MG63 (cell line): ENCODE measurements around the gene SLC66A1. TPM values are rescaled to one million over a fixed set of nuclear protein-coding genes. Genes with fewer than 3 reads are reported as not detected.

ENCODE experiments used
- DNase-seq: peaks from one replicate; pipeline ENCODE4 v3.0.0-alpha.2; 2020
- H3K27me3 ChIP-seq: fragments of 250-450 bp; sonication (Bioruptor Pico); 2 replicates; pipeline ENCODE4 v1.5.1; 2020; ENCODE audit warnings: mild to moderate bottlenecking, moderate library complexity
- H3K36me3 ChIP-seq: fragments of 250-450 bp; sonication (Bioruptor Pico); 2 replicates; pipeline ENCODE4 v1.5.1; 2020; ENCODE audit warnings: mild to moderate bottlenecking, moderate library complexity
- H3K4me3 ChIP-seq: fragments of 250-450 bp; sonication (Bioruptor Pico); 2 replicates; pipeline ENCODE4 v1.5.1; 2020; ENCODE audit warnings: mild to moderate bottlenecking, moderate library complexity
- H3K9me3 ChIP-seq: fragments of 250-450 bp; sonication (Bioruptor Pico); 2 replicates; pipeline ENCODE4 v1.5.1; 2020; ENCODE audit warnings: mild to moderate bottlenecking, moderate library complexity
- total RNA-seq: library from RNA; depleted of rRNA; stranded (reverse); fragments of >200 nt; shearing (Covaris generic); gene quantifications from 2 replicates; pipeline ENCODE4 v1.2.3, GENCODE V29; 2014; ENCODE audit warnings: low replicate concordance

Gene SLC66A1
- total RNA-seq, 1 experiment from 2014 or later: 19.9 TPM

DNA sequence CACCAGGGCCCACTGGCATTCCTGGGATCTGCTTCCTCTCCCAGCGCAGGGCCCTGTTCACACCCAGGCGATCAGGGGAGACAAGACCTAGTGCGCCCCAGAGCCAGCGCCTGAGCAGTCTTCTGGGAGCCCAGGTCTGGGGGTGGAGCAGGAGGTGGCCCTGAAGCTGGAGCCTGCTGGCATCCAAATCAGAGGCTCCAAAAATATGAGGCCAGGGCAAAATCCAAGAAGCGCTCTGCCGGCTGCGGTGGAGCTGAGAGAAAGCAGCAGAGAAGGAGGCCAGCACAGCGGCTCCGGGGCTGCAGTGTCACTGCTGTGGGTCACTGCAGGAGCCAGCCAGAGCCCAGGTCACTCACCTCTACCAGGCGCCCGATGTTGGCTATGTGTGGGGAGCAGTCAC, 32.7 kb downstream of the SLC66A1 start:
- Histone ChIP-seq H3K36me3 (peaks cover 40% of the 10 kb centered on the region), H3K9me3 (no peaks in the 10 kb centered on the region), H3K27me3 (no peaks in the 10 kb centered on the region), H3K4me3 (no peak overlapping the region)
- DNase-seq: no peak

DNA sequence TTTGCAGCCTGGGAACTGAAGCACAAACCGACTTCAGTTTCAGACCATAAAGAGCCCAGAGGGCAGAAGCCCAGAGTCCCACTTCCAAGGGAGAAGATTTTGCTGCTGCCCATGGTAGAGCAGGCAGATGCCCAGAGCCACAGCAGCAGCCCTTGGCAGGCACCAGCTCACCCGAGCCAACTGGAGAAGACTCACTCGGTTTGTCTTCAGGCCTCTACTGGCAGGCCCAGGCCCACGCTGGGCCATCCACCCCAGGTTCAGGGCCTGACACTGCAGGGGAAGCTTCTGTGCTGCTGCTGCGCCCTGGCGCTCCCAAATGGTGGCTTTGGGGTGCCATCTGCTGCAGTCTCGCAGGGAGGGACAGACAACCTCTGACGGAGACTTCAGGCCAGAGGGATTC, 33.3 kb downstream of the SLC66A1 start:
- Histone ChIP-seq H3K4me3 (no peak overlapping the region), H3K9me3 (no peaks in the 10 kb centered on the region), H3K27me3 (no peaks in the 10 kb centered on the region), H3K36me3 (peaks cover 41% of the 10 kb centered on the region)
- no peak for DNase-seq

DNA sequence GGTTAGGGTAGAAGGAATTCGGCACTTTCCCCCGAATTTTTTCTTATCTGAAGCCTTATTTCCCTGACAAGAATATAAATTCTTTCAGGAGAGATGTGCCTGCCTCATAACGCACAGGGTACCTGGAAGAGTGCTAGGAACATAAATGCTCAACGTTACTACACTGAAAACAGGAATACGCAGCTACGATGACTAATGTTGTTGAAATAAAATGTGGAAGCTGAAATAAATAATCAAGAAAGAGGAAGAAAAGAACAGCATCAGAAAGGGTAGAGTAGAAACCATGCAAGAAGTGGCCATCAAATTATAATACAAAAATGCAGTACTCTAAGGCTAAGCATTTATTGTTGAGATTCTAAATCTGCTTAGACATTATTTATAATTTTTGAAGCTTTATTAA, 33.9 kb downstream of the SLC66A1 start:
- no peak for DNase-seq
- no peak overlapping the region for H3K4me3 ChIP-seq
- peaks cover 35% of the 10 kb centered on the region for H3K36me3 ChIP-seq

DNA sequence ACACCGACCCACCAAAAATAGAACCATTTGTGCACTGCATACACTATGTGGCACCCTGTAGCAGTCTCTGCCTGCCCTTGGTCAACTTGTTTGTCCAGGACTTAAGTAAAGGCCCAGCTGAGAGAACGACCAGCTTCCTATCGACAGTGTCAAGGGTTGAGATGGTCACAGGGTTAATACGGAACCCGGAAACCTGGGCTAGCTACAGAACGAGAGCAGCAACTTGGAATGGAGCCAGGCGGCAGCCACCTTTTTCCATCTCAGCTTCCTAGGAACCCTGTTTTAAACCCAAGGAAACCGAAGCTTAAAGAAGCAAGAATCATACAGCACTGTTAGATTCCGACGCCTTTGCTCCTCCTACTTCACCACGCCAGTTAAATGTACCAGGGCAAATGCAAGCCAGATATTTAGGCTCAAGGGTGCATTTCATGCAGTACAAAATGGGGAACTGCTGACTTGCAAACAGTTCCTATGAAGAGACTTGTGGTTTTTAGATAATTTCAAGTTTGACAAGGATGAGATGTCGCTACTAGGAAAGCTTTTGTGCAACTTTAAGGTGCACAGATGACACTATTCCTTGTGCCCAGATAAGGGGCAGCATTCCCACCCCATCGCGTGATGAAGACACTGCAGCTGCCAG, 35.5 kb downstream of the SLC66A1 start:
- H3K36me3 ChIP-seq: peaks cover 25% of the 10 kb centered on the region
- no peaks in the 10 kb centered on the region for H3K27me3 ChIP-seq
- H3K4me3 ChIP-seq: no peak overlapping the region
- no peak for DNase-seq
- H3K9me3 ChIP-seq: no peaks in the 10 kb centered on the region

More for the DNA sequence above, 33.9 kb downstream of the SLC66A1 start:
- Histone ChIP-seq H3K9me3 (no peaks in the 10 kb centered on the region), H3K27me3 (no peaks in the 10 kb centered on the region)

DNA sequence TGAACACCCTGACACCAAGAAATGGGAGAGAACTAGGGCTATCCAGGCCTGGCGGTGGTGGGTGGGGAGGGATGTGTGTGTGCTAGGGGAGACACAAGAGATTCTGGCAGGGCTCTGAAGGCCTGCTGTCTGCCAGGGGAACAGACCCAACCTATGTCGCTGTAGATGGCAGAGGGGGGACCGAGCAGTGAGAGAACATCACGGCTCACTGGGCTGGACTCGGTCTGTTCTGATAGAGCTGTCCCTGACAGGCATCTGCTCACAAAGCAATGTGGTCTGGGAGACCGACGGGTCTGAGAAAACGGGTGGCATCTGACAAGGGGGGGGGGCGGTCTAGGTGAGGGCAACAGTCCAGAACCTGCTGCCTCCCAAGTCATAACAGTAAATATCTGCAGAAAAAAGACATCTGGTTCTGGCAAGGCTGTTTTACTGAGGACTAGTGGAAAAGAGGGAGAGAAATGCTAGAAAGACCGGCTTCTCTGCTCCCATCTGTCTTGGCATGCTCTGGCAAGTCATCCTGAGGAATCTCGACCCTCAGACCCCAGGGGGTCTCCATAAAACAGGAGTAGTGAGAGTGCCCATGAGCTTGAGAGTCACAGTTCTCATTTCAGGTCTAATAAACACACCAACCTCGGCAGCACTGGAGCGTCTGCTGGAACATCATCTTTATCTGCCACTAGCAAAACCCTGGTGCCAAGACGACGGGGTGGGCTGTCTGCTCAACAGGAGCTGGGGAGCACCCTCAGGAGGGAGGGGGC, 36.5 kb downstream of the SLC66A1 start:
- Histone ChIP-seq H3K36me3 (peaks cover 28% of the 10 kb centered on the region), H3K27me3 (no peaks in the 10 kb centered on the region), H3K4me3 (no peak overlapping the region), H3K9me3 (no peaks in the 10 kb centered on the region)
- no peak for DNase-seq

DNA sequence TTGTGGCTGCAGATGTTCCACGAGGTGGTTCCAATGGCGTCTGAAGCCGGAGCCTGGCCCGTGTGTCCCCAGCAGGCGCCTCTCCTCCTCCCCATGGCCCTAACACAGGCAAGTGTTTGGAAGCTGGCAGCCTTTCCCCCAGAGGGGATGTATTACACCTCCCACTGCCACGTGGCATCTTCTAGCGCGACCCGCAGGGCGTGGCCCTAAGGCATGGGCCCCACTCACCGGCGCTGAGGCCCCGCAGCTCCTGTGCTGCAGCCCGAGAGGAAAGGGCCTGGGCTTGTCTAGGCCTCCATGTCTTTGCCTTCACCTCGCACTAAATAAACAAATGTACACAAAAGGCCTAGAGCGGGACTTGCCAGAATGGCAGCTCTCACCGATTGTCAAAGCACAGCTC, 37.9 kb downstream of the SLC66A1 start:
- H3K36me3 ChIP-seq: peaks cover 22% of the 10 kb centered on the region
- H3K27me3 ChIP-seq: no peaks in the 10 kb centered on the region
- DNase-seq: no peak
- no peaks in the 10 kb centered on the region for H3K9me3 ChIP-seq
- no peak overlapping the region for H3K4me3 ChIP-seq

DNA sequence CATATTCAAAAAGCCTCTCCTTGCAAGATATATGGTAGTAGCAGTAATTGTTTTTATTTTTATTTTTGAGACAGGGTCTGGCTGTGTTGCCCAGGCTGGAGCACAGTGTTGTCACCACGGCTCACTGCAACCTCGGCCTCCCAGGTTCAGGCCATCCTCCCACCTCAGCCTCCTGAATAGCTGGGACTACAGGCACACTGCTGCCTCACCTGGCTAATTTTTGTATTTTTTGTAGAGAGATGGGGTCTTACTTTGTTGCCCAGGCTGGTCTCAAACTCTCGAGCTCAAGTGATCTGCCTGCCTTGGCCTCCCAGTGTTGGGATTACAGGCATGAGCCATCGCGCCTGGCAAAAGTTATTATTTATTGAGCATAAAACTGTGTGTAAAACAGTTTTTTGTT, 38.4 kb downstream of the SLC66A1 start:
- Histone ChIP-seq H3K36me3 (peaks cover 21% of the 10 kb centered on the region), H3K4me3 (no peak overlapping the region), H3K9me3 (no peaks in the 10 kb centered on the region), H3K27me3 (no peaks in the 10 kb centered on the region)
- DNase-seq: no peak

DNA sequence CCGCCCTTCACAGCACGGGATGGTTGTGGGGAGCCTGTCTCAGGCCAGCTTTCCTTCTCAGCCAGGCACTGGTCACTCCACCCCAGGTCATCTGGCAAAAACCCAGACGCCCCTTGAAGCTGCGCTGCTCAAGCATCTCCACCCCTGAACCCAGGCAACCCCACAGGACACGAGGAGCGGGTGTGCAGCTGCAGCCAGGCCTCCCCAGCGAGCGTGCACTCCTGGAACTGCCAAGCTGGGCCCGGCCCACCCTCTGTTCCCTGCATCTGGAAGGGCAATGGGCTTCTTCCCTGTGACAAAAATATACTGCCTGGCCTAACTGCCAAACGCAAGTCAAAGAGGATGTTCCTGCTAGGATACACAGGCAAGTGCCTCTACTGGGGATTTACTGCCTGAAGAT, 39.7 kb downstream of the SLC66A1 start:
- Histone ChIP-seq H3K27me3 (no peaks in the 10 kb centered on the region), H3K36me3 (peaks cover 32% of the 10 kb centered on the region), H3K9me3 (no peaks in the 10 kb centered on the region), H3K4me3 (no peak overlapping the region)
- no peak for DNase-seq

DNA sequence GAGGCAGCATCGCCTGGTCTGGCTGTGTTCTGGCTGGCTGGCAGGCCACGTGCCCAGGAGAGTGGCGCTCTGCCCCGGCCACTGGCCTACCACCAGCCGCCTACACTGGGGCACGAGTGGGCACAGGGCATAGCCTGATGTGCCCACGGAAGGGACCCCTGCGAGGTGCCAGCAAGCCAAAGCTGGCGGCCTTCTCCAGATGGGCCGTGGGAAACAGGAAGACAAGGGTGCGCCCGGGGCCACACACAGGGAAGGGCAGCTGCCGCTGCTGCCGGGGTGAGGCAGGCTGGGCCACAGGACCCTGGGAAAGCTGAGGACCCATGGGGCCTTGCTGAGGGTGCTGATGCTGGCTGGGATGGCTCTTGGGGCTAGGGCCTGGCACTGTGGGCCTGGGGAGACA, 40.7 kb downstream of the SLC66A1 start:
- peaks cover 33% of the 10 kb centered on the region for H3K36me3 ChIP-seq
- H3K9me3 ChIP-seq: no peaks in the 10 kb centered on the region
- H3K27me3 ChIP-seq: no peaks in the 10 kb centered on the region
- H3K4me3 ChIP-seq: no peak overlapping the region
- no peak for DNase-seq

DNA sequence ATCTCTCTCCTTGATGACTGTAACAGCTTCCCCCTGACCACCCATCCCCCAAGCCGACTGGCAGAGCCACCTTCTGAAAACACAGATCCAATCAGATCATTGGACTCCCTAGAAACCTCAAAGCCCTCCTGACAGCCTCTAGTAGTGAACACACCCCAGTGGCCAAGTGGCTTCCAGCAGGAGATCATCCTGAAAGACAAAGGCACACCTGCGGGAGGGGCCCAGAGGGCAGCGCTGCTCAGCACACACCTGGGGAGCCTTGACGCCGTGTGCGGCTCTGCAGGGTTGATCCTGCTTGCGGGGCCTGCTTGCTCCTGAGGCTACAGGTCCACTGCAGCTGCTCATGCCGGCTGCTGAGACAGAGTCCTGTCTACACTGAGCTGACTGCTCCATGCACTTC, 41.5 kb downstream of the SLC66A1 start:
- Histone ChIP-seq H3K27me3 (no peaks in the 10 kb centered on the region), H3K36me3 (peaks cover 31% of the 10 kb centered on the region)
- DNase-seq: no peak

DNA sequence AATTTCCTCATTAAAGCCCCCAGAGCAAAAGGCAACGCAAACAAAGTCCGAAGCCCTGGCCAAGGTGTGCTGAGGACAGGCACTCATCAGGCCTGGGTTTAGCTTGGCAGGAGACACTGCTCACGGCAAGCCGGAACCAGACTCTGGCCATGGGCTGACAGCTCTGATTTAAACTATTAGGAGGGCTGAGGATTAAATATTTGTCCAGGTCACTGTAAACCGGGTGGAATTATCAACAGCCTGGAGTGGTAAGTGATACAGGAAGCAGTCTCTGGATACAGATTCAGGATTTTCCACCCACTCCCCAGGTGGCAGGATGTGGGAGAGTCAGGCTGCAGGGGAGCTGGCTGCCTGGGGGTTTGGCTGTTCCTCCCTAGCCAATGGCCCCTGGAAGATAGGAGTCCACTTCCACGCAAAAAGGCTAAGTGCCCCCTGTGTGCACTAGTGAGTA, 42.4 kb downstream of the SLC66A1 start:
- Histone ChIP-seq H3K36me3 (peaks cover 28% of the 10 kb centered on the region), H3K27me3 (no peaks in the 10 kb centered on the region), H3K4me3 (no peak overlapping the region), H3K9me3 (no peaks in the 10 kb centered on the region)
- no peak for DNase-seq

More for the DNA sequence above, 41.5 kb downstream of the SLC66A1 start:
- Histone ChIP-seq H3K4me3 (no peak overlapping the region), H3K9me3 (no peaks in the 10 kb centered on the region)

DNA sequence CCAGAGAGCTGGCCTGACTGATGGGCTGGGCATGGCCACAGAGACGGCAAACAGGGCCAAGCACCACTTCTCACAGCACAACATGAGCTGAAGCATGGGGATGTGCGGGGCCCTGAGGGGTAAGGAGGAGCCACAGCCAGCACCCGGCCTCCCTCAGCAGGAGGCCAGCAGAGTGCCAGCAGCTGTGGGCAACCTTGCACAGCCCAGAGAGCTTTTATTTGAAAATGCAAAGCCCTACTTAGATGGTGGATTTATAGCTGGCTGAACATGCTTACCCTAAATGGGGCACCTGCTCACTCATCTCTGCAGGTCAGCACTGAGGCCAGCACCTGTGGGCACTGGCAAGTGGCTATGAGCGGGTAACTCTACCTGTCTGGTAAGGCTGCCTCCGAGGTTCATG, 44.1 kb downstream of the SLC66A1 start:
- H3K4me3 ChIP-seq: no peak overlapping the region
- H3K9me3 ChIP-seq: no peaks in the 10 kb centered on the region
- no peaks in the 10 kb centered on the region for H3K27me3 ChIP-seq
- H3K36me3 ChIP-seq: peaks cover 24% of the 10 kb centered on the region
- no peak for DNase-seq

DNA sequence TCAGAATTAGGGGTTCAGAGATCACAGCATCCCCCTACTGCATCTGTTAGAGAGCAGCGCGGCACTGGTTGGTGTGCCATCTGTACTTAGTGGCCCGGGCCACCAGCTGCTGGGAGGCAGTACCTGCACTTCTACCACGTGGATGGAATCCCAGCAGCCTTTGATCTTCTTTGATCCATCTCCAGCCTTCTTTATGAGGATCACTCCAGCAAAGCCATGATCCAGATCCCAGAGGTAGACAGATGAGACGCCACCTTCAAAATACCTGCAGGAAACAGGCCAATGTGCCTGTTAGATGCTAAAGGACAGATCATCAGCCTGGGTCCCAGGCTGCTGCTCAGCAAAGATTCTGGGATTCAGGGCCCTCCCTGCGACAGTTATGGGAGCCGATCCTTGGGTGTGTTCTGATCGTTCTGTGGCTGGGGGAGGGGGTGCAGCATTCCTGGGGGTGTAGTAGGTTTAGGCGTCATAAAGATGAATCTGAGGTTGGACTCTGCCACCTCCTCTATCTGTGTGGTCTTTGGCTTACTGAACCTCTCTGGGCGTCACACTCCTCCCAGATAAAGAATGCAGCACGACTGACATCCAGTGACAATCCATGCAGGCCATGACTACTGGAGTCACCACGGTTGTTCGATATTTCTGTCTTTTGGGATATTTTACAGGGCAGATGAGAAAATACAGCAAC, 45.3 kb downstream of the SLC66A1 start:
- no peak for DNase-seq
- Histone ChIP-seq H3K4me3 (no peak overlapping the region), H3K36me3 (peaks cover 24% of the 10 kb centered on the region), H3K9me3 (no peaks in the 10 kb centered on the region), H3K27me3 (no peaks in the 10 kb centered on the region)

DNA sequence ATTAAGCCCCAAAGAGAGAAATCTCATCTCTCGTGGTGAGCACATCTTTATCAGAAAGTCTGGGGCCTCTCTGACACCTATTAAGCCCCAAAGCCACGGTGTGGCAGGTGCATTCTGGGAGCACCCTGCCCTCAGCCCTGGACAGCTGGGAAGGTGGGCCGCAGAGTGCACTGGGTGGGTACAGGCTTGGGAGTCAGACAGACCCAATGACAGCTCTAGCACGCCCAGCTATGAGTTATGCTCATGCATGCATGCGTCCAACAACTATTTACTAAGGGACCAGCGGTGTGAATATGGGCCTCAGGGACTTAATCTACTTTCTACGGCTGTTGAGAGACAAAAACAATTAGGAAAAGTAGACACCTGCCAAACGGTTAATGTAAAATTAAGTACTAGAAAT, 46.6 kb downstream of the SLC66A1 start:
- Histone ChIP-seq H3K36me3 (peaks cover 19% of the 10 kb centered on the region), H3K9me3 (no peaks in the 10 kb centered on the region), H3K27me3 (no peaks in the 10 kb centered on the region), H3K4me3 (no peak overlapping the region)
- DNase-seq: no peak

DNA sequence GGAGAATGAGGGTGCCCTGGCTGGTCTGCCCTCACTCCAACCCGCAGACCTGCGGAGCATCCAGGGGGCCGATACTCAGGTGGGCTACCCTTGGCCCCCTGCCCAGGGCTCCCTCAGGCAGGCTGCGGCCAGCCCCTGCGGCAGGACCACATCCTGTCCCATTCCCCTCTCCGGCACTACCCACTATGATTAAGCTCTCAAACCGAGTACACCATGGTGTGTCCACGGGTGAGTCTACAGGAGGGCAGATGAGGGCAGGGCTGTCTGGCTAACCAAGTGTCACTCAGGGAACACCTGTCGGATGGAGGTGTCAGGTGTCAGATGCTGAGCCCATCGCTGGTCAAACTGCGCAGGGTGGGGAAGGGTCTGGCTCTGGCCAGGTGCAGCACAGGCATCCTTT, 47.2 kb downstream of the SLC66A1 start:
- H3K36me3 ChIP-seq: peaks cover 19% of the 10 kb centered on the region
- no peaks in the 10 kb centered on the region for H3K27me3 ChIP-seq
- no peak overlapping the region for H3K4me3 ChIP-seq
- no peaks in the 10 kb centered on the region for H3K9me3 ChIP-seq
- no peak for DNase-seq

DNA sequence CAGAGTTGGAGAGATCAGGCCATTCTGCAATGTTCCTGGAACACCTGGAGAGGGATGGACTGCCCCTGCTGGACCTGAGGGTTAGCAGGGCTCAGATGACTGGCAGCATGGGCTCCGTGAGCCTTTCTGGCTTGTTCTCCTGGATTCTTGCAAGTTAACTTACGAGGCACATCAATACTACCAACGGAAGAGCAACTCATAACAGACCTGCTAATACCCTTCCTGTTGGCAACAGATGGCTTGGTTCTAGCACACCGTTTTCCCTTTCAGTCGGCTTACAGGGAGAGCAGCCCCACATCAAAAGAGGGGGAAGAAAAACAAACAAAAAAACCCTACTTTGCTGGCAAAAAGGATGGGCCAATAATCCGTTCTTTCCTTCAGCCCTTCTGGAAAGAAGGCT, 47.9 kb downstream of the SLC66A1 start:
- H3K9me3 ChIP-seq: no peaks in the 10 kb centered on the region
- DNase-seq: no peak
- H3K4me3 ChIP-seq: no peak overlapping the region
- H3K27me3 ChIP-seq: no peaks in the 10 kb centered on the region
- H3K36me3 ChIP-seq: peaks cover 17% of the 10 kb centered on the region

DNA sequence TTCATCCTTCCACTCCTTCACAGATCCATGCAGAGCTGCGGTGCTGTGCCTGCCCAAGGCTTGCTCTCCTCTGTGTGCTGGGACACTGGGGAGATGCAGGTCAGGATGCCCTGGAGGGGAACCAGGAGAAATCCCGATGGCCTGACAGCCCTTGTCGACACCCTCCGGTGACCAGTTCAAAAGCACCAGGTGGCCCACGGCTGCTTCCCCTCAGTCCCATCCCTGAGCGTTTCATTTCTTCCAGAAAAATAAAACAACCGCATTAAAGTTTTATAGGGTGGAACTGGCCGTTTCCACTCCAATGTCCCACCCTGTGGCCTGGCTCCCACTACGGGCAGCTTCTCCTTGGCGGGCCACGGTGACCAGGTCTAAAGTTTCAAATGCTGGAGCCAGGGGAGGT, 48.3 kb downstream of the SLC66A1 start:
- Histone ChIP-seq H3K36me3 (peaks cover 18% of the 10 kb centered on the region), H3K9me3 (no peaks in the 10 kb centered on the region), H3K27me3 (no peaks in the 10 kb centered on the region), H3K4me3 (no peak overlapping the region)
- no peak for DNase-seq
